ENCODE measurements around the gene GYG1. TPM values are rescaled to one million over a fixed set of nuclear protein-coding genes. Genes with fewer than 3 reads are reported as not detected.

Gene GYG1
- total RNA-seq, 4 donors from 2014 or later, result 11.9 to 23.9 (median 12.8) TPM

DNA sequence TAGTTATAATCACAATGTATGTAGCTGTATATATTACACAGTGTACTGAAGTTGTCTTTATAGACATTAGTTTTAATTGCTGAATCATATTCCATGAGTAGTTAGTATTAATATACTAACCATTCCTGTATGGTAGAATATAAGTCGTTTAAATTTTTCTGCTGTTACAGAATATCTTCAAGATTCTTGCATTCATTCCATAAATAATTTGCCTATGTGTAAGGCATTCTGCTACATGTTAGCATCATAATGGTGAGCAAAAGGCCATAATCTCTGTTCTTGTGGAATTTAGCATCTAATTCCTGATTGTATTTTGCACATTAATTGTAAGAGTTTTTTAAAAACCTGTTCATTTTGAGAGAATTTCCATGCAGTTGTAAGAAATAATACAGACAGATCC is 14.1 kb downstream of the GYG1 start:
- no peak for DNase-seq
- TF ChIP-seq POLR2A (IDR thresholded peaks at IDR 0.05), result no peak
- TF ChIP-seq, protein P1, sequence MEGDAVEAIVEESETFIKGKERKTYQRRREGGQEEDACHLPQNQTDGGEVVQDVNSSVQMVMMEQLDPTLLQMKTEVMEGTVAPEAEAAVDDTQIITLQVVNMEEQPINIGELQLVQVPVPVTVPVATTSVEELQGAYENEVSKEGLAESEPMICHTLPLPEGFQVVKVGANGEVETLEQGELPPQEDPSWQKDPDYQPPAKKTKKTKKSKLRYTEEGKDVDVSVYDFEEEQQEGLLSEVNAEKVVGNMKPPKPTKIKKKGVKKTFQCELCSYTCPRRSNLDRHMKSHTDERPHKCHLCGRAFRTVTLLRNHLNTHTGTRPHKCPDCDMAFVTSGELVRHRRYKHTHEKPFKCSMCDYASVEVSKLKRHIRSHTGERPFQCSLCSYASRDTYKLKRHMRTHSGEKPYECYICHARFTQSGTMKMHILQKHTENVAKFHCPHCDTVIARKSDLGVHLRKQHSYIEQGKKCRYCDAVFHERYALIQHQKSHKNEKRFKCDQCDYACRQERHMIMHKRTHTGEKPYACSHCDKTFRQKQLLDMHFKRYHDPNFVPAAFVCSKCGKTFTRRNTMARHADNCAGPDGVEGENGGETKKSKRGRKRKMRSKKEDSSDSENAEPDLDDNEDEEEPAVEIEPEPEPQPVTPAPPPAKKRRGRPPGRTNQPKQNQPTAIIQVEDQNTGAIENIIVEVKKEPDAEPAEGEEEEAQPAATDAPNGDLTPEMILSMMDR (IDR thresholded peaks at IDR 0.05), result no peak
- no peak overlapping the region for H3K27ac ChIP-seq

DNA sequence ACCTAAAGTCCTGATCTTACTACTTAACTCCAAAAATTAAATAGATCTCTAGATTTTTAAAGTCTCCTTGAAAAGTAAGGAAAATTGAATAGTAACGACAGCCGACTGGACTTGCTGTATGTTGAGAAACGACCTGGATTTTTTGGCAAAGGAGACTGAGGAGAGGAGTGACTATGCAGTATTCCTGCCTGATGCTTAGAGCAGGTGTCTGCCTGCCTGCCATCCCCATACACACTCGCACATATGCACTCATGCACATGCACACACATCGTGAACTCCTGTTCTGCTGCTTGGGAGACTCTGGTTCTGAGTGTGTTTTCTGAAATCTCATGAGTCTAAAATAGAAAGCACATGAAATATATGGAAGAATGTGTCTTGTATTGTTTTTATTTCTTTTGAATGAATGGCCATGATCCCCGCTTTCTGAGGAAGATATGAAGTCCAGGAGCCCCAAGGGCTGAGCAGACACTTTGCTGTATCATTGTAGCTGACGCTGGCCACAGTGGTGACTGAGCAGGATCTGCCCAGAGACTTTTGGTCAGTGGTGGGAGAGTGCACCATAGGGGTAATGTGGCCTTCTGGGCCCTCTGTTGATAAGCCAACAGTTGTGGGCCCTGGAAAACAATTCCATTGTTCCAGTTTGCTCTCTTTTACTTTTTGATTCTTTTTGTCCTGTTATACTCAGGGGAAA is 16.4 kb downstream of the GYG1 start:
- no peak for TF ChIP-seq POLR2A (IDR thresholded peaks at IDR 0.05)
- TF ChIP-seq, protein P1 (IDR thresholded peaks at IDR 0.05), result no peak
- Histone ChIP-seq H3K9me3 (no peaks in the 10 kb centered on the region), H3K4me1 (peaks cover 0 to 10% (median 0%) of the 10 kb centered on the region in 4 donors), H3K36me3 (peaks cover 0 to 66% (median 0%) of the 10 kb centered on the region in 3 donors), H3K27me3 (no peaks in the 10 kb centered on the region), H3K27ac (no peak overlapping the region), H3K4me3 (no peak overlapping the region)
- no peak for DNase-seq

More for the DNA sequence above, 14.1 kb downstream of the GYG1 start:
- Histone ChIP-seq H3K4me3 (no peak overlapping the region), H3K4me1 (peaks cover 0 to 2% (median 0%) of the 10 kb centered on the region in 4 donors), H3K36me3 (peaks cover 0 to 49% (median 0%) of the 10 kb centered on the region in 3 donors), H3K27me3 (no peaks in the 10 kb centered on the region), H3K9me3 (no peaks in the 10 kb centered on the region)

DNA sequence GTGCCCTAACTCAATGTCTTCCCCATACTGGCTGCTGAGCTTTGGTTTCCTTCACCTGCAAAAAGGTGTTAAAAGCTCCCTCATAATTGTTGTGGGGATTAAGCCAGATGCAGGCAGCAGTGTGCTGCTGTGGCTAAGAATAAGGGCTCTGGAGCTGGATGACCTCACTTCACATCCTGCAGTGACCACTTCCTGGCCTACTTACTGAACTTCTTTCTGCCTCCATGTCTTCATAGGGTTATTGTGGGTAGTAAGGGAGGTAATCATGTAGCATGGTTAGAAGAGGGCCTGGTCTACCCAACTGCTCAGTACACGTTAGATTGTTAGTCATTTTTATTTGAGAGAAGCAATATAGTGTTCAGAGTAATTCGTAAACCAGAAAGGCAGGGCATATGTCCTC is 18.4 kb downstream of the GYG1 start:
- H3K9me3 ChIP-seq, result no peaks in the 10 kb centered on the region
- no peaks in the 10 kb centered on the region for H3K27me3 ChIP-seq
- no peak for TF ChIP-seq POLR2A (IDR thresholded peaks at IDR 0.05)
- TF ChIP-seq, protein P1 (IDR thresholded peaks at IDR 0.05), result no peak
- peaks cover 0 to 66% (median 0%) of the 10 kb centered on the region in 3 donors for H3K36me3 ChIP-seq
- peaks cover 0 to 10% (median 0%) of the 10 kb centered on the region in 4 donors for H3K4me1 ChIP-seq
- peak overlapping the region in 1 of 4 donors; percentile 46 for H3K27ac ChIP-seq
- peak in 2 of 3 donors; percentile 21 to 77 for DNase-seq
- H3K4me3 ChIP-seq, result no peak overlapping the region

DNA sequence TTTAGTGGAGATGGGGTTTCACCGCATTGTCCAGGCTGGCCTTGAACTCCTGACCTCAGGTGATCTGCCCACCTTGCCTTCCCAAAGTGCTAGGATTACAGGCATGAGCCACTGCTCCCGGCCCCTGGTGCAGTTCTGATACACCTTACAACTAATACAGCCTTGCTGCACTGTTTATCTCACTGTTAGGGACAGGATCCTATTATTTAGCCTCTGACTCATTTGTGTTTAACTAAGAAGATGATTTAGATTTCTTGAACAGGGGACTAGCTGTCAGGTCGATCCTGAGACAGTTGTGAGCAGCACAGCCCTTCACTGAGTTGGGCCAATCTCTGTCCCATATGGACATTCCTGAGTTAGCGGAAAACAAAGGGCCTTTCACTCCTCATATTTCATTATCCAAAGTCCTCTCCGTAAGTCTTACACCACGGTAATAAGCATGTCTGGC is 19.2 kb downstream of the GYG1 start:
- no peak for DNase-seq
- H3K27ac ChIP-seq, result peak overlapping the region in 2 of 4 donors; percentile 37 to 67
- TF ChIP-seq, protein P1 (IDR thresholded peaks at IDR 0.05), result no peak
- TF ChIP-seq POLR2A (IDR thresholded peaks at IDR 0.05), result no peak

DNA sequence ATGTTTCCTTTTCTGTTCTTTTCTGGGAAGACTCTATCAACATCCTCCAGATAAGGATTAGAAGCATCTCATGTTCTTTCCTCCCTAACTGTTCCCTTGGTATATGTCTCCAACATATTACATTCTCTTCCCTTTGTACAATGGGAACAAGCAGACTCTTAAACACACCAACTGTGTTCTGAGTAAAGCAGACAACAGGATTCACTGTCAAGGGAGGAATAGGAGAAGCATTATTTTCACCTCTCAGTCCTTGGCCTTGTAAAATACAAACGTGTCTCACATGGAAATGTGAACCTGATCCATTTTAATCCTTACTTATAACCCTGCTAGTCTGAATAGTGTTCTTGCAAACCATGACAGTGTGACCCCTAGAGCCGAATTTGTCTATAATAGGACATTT is 19.6 kb downstream of the GYG1 start:
- DNase-seq, result no peak
- peak overlapping the region in 2 of 4 donors; percentile 37 to 67 for H3K27ac ChIP-seq
- no peaks in the 10 kb centered on the region for H3K9me3 ChIP-seq
- peaks cover 0 to 58% (median 0%) of the 10 kb centered on the region in 3 donors for H3K36me3 ChIP-seq
- no peaks in the 10 kb centered on the region for H3K27me3 ChIP-seq
- TF ChIP-seq POLR2A (IDR thresholded peaks at IDR 0.05), result no peak
- TF ChIP-seq, protein P1 (IDR thresholded peaks at IDR 0.05), result no peak
- no peak overlapping the region for H3K4me3 ChIP-seq
- peaks cover 0 to 10% (median 0%) of the 10 kb centered on the region in 4 donors for H3K4me1 ChIP-seq

More for the DNA sequence above, 19.2 kb downstream of the GYG1 start:
- Histone ChIP-seq H3K27me3 (no peaks in the 10 kb centered on the region), H3K36me3 (peaks cover 0 to 62% (median 0%) of the 10 kb centered on the region in 3 donors), H3K9me3 (no peaks in the 10 kb centered on the region), H3K4me3 (no peak overlapping the region), H3K4me1 (peaks cover 0 to 10% (median 0%) of the 10 kb centered on the region in 4 donors)
